ENCODE measurements around the gene NFIX.

The NFIX gene

GRCh38 chr19:13092606-13093235 is 97.4 kb downstream of the NFIX start:
- DNase-seq (ENCODE audit: low read depth): no peak

GRCh38 chr19:13093407-13094105 is 98.3 kb downstream of the NFIX start:
- DNase-seq (ENCODE audit: low read depth): peak; percentile 69

- DNase-seq (ENCODE audit: low read depth): no peak
These were observed 98.8 kb downstream of the NFIX start for GRCh38 chr19:13094106-13094504.

- DNase-seq (ENCODE audit: low read depth): no peak
These were observed 99.6 kb downstream of the NFIX start for GRCh38 chr19:13094771-13095392.

GRCh38 chr19:13095393-13095784 is 100.1 kb downstream of the NFIX start:
- DNase-seq (ENCODE audit: low read depth): no peak

GRCh38 chr19:13095934-13096927 is 101.0 kb downstream of the NFIX start:
- DNase-seq (ENCODE audit: low read depth): no peak

- no peak for DNase-seq (ENCODE audit: low read depth)
These were observed 101.8 kb downstream of the NFIX start for GRCh38 chr19:13097033-13097462.

GRCh38 chr19:13097463-13098258 is 102.4 kb downstream of the NFIX start:
- DNase-seq (ENCODE audit: low read depth): no peak

GRCh38 chr19:13098277-13099072 is 103.2 kb downstream of the NFIX start:
- no peak for DNase-seq (ENCODE audit: low read depth)

GRCh38 chr19:13099073-13099999 is 104.1 kb downstream of the NFIX start:
- DNase-seq (ENCODE audit: low read depth): peak; percentile 64

GRCh38 chr19:13100031-13100588 is 104.8 kb downstream of the NFIX start:
- no peak for DNase-seq (ENCODE audit: low read depth)

- no peak for DNase-seq (ENCODE audit: low read depth)
These were observed 105.7 kb downstream of the NFIX start for GRCh38 chr19:13100841-13101589.

- no peak for DNase-seq (ENCODE audit: low read depth)
These were observed 106.5 kb downstream of the NFIX start for GRCh38 chr19:13101590-13102415.

- no peak for DNase-seq (ENCODE audit: low read depth)
These were observed 107.1 kb downstream of the NFIX start for GRCh38 chr19:13102416-13102665.

GRCh38 chr19:13102666-13103580 is 107.6 kb downstream of the NFIX start, which contains the start of gene LYL1:
LYL1 (minus strand) TSS chr19:13102858; CDS start chr19:13101171, 1,687 bp downstream.
- DNase-seq (ENCODE audit: low read depth): no peak

- no peak for DNase-seq (ENCODE audit: low read depth)
These were observed 108.5 kb downstream of the NFIX start for GRCh38 chr19:13103581-13104359.

Data from stimulated activated CD8-positive, alpha-beta memory T cell treated with anti-CD3 and anti-CD28 coated beads, Interleukin-12 subunit alpha, Interleukin-12 subunit beta, amount 100 ng/mL, for 1 hour (primary cell).